Kasumi-1 (cell line): Measurements from ENCODE around the gene GLIS1.
A peak's percentile ranks its signal among the peaks of the same experiment; 100 is the strongest.

Source experiments
- DNase-seq, 2 experiments: peaks; one replicate each; lab custom pipeline; 2025; lab: John Stamatoyannopoulos, UW

Gene GLIS1

GRCh38 chr1:53508991-53509666 lies 229.8 kb downstream of the GLIS1 start:
- no peak for DNase-seq

GRCh38 chr1:53508056-53508990 lies 230.6 kb downstream of the GLIS1 start:
- DNase-seq = no peak

- DNase-seq = no peak
These were observed 231.7 kb downstream of the GLIS1 start for GRCh38 chr1:53507116-53507820.

GRCh38 chr1:53506355-53507050 lies 232.5 kb downstream of the GLIS1 start:
- DNase-seq = no peak

GRCh38 chr1:53505891-53506290 lies 233.1 kb downstream of the GLIS1 start:
- DNase-seq = no peak

GRCh38 chr1:53505401-53505800 lies 233.6 kb downstream of the GLIS1 start:
- no peak for DNase-seq

- no peak for DNase-seq
These were observed 234.1 kb downstream of the GLIS1 start for GRCh38 chr1:53504901-53505300.

- DNase-seq = no peak
These were observed 235.3 kb downstream of the GLIS1 start for GRCh38 chr1:53503433-53504217.

- no peak for DNase-seq
These were observed 236.1 kb downstream of the GLIS1 start for GRCh38 chr1:53502641-53503432.

- no peak for DNase-seq
These were observed 237.6 kb downstream of the GLIS1 start for GRCh38 chr1:53501065-53502005.

GRCh38 chr1:53500204-53501064 lies 238.5 kb downstream of the GLIS1 start:
- no peak for DNase-seq

- no peak for DNase-seq
These were observed 239.4 kb downstream of the GLIS1 start for GRCh38 chr1:53499257-53500203.

GRCh38 chr1:53498555-53499131 lies 240.3 kb downstream of the GLIS1 start:
- peak; percentile 30 to 32 for DNase-seq

- no peak for DNase-seq
These were observed 243.2 kb downstream of the GLIS1 start for GRCh38 chr1:53495633-53496345.

- no peak for DNase-seq
These were observed 248.6 kb downstream of the GLIS1 start for GRCh38 chr1:53490351-53490750.
